Heart right ventricle (tissue), 16 donors: ENCODE measurements around the gene ANKS1B. TPM values are rescaled to one million over a fixed set of nuclear protein-coding genes. Genes with fewer than 3 reads are reported as not detected.

Experiments
- ATAC-seq, 8 donors: fragments of 200-7000 bp; cut with Tn5 transposase; one replicate each; pipeline ENCODE4 v1.9.1; 2020; ENCODE audit warnings: mild to moderate bottlenecking in 8 of 8, moderate library complexity in 8 of 8, moderate number of reproducible peaks in 1 of 8
- DNase-seq, 2 donors: peaks; one replicate each; pipeline ENCODE4 v3.0.0-alpha.2; 2020
- H3K27ac ChIP-seq, 10 donors: fragments of 200-600 bp; sonication (generic) in 2 of 10; one replicate each; pipeline versions ENCODE4 v1.5.0 to v1.8.0; 2020 to 2022; ENCODE audit warnings: mild to moderate bottlenecking in 3 of 10
- H3K27me3 ChIP-seq, 7 donors: fragments of 200-600 bp; one replicate each; pipeline ENCODE4 v1.8.0; 2021 to 2022; ENCODE audit warnings: mild to moderate bottlenecking in 2 of 7
- H3K36me3 ChIP-seq, 9 donors: fragments of 200-600 bp; sonication (generic) in 1 of 9; one replicate each; pipeline versions ENCODE4 v1.5.0 to v1.8.0; 2020 to 2022; ENCODE audit warnings: mild to moderate bottlenecking in 2 of 9
- H3K4me1 ChIP-seq, 9 donors: fragments of 200-600 bp; sonication (generic) in 1 of 9; one replicate each; pipeline versions ENCODE4 v1.5.0 to v1.8.0; 2020 to 2022; ENCODE audit warnings: mild to moderate bottlenecking in 4 of 9
- H3K4me3 ChIP-seq, 10 donors: fragments of 200-600 bp; sonication (generic) in 2 of 10; one replicate each; pipeline versions ENCODE4 v1.5.0 to v1.8.0; 2020 to 2022; ENCODE audit warnings: mild to moderate bottlenecking in 7 of 10, moderate library complexity in 2 of 10
- H3K9me3 ChIP-seq, 11 donors: fragments of 200-600 bp in 10 of 11; sonication (generic) in 2 of 11; one replicate each; pipeline versions ENCODE4 v1.5.0 to v1.8.0; 2013 to 2022; ENCODE audit warnings: mild to moderate bottlenecking in 2 of 11, control low read depth in 1 of 11, moderate library complexity in 1 of 11
- CTCF ChIP-seq, 9 donors: fragments of 200-600 bp; sonication (generic) in 2 of 9; IDR thresholded peaks; one replicate each; pipeline versions ENCODE4 v1.5.0 to v1.8.0; 2021 to 2022; ENCODE audit warnings: antibody characterized with exemption in 9 of 9, mild to moderate bottlenecking in 5 of 9, moderate library complexity in 1 of 9
- WGBS, 2 donors: extraction: QIAGEN DNeasy Blood & Tissue Kit; methylation state at CpG; one replicate each; pipeline ENCODE4 v1.1.7; 2013; ENCODE audit warnings: inconsistent platforms in 1 of 2; 5-methylcytosine and 5-hydroxymethylcytosine counted together
- intact Hi-C, 10 donors: fragments of 100-400 bp; cut with DNase I; formaldehyde crosslinking; loops; one replicate each; pipeline versions ENCODE4 v1.11.1 to v1.14.2; 2022
- polyA plus RNA-seq, 2 donors: library from polyadenylated mRNA; stranded (reverse); fragments of 200-250 nt; gene quantifications; one replicate each; pipeline ENCODE4 v1.2.3, GENCODE V29; 2013
- total RNA-seq, 10 donors: library from RNA; stranded (reverse); fragmentation: NEBNext Ultra II Directional in 3 of 10; extraction: Animal tissue kit (Norgen Biotek cat#: 25700) in 3 of 10; gene quantifications; one replicate each; pipeline versions ENCODE4 v1.2.1 to v1.2.4, GENCODE V29; 2021 to 2023
- donor health status: Arrhythmogenic right ventricular cardiomyopathy.
- donor health status: ischemic (EF 13 %, LVEDD 7.1; RV severe dilation, severe dysfunction).
- donor health status: healthy with polysubstance abuse.
- donor health status: DM: no; HTN: yes; CAD: no.
- donor health status: DM: no; HTN: no; CAD: no.
- donor health status: ischemic (EF 25% LVEDD 6.9; RV normal size, moderate dysfunction).
- donor health status: ischemic (EF 25% LVEDD 5.7; RV mildly dilated, moderate dysfunction).
- donor health status: healthy.
- donor health status: DM: yes; HTN: yes; CAD: no.
- donor health status: Ischemic cardiomyopathy.
- donor health status: ischemic (EF 35%, LVEDD 5.7; RV mildly dilated, moderate dysfunction).
- donor health status: nonischemic (EF 11% LVEDD 7.7; RV severe dilation, severe dysfunction).
- donor health status: DM: yes; HTN: yes; CAD: no.
- donor health status: PGD.
- donor health status: ischemic (EF 29% LVEDD 5.4; RV normal size, mild dysfunction).
- donor health status: nonischemic (EF 23%, LVEDD 6.1; RV moderate dilation, normal function).

ANKS1B gene
- total and polyA plus RNA-seq, 12 donors: 0.58 to 4.8 (median 1.8) TPM

GRCh38 chr12:99658671-99659349 lies 325.9 kb downstream of the ANKS1B start:
- DNase-seq: no peak
- no peak overlapping the region for H3K27ac ChIP-seq
- 77 to 81% methylated on average over 1 of the region's 1 CpG for WGBS, 2 donors
- no peak overlapping the region for H3K4me3 ChIP-seq
- peaks cover 0 to 10% (median 0%) of the 10 kb centered on the region in 11 donors for H3K9me3 ChIP-seq
- intact Hi-C loops: loop anchor here in 2 of 10 donors (10.0 kb wide), 1 partner anchor 614 kb away; no protein-coding TSS in a partner anchor
- ATAC-seq: no peak
- no peaks in the 10 kb centered on the region for H3K4me1 ChIP-seq
- peak in 6 of 9 donors; percentile 14 to 47 (median 30) for TF ChIP-seq CTCF (IDR thresholded peaks at IDR 0.05)
- H3K27me3 ChIP-seq: no peaks in the 10 kb centered on the region
- no peaks in the 10 kb centered on the region for H3K36me3 ChIP-seq

- H3K36me3 ChIP-seq: no peaks in the 10 kb centered on the region
- H3K27ac ChIP-seq: no peak overlapping the region
- H3K4me1 ChIP-seq: no peaks in the 10 kb centered on the region
- no peak for ATAC-seq
- H3K27me3 ChIP-seq: no peaks in the 10 kb centered on the region
- DNase-seq: no peak
- no peaks in the 10 kb centered on the region for H3K9me3 ChIP-seq
- 17 to 34% methylated on average over 1 of the region's 1 CpG for WGBS, 2 donors
- TF ChIP-seq CTCF (IDR thresholded peaks at IDR 0.05): no peak
- intact Hi-C loops: no loop called here
- H3K4me3 ChIP-seq: no peak overlapping the region
These were observed 335.2 kb downstream of the ANKS1B start for GRCh38 chr12:99649551-99649950.

DNA sequence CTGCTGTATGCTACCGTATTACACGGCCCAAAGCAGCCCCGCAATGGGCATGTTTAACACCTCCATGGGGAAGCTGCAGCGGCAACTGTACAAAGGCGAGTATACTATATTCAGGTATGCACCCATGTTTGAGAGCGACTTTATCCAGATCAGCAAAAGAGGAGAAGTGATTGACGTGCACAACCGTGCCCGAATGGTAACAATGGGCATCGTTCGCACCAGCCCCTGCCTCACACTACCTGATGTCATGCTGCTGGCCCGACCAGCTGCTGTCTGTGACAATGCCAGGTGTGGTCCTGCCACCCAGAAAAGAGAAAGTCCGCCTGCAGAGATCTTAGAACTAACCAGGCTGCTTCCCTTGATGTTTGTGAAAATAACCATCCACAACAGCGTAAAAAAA lies 336.6 kb downstream of the ANKS1B start:
- no peaks in the 10 kb centered on the region for H3K27me3 ChIP-seq
- ATAC-seq: no peak
- no peak for DNase-seq
- H3K27ac ChIP-seq: no peak overlapping the region
- no peak overlapping the region for H3K4me3 ChIP-seq
- H3K4me1 ChIP-seq: no peaks in the 10 kb centered on the region
- no peak for TF ChIP-seq CTCF (IDR thresholded peaks at IDR 0.05)
- peaks cover 0 to 5% (median 0%) of the 10 kb centered on the region in 11 donors for H3K9me3 ChIP-seq
- no peaks in the 10 kb centered on the region for H3K36me3 ChIP-seq
- intact Hi-C loops: no loop called here
- WGBS, 2 donors: 90 to 91% methylated on average over 14 of the region's 14 CpGs

GRCh38 chr12:99647453-99647852 lies 337.3 kb downstream of the ANKS1B start, which contains the start of gene GARIN6:
GARIN6 (plus strand) TSS chr12:99647753; CDS start chr12:99648175, 422 bp downstream.
- H3K4me3 ChIP-seq: no peak within 1 kb of the TSS
- intact Hi-C loops: no loop called here
- H3K4me1 ChIP-seq: no peaks in the 10 kb centered on the region
- no peak within 1 kb of the TSS for H3K27ac ChIP-seq
- peaks cover 0 to 6% (median 0%) of the 10 kb centered on the region in 11 donors for H3K9me3 ChIP-seq
- no peak for DNase-seq
- no peaks in the 10 kb centered on the region for H3K27me3 ChIP-seq
- TF ChIP-seq CTCF (IDR thresholded peaks at IDR 0.05): no peak
- ATAC-seq: no peak
- H3K36me3 ChIP-seq: no peaks in the 10 kb centered on the region
- WGBS, 2 donors: 76 to 77% methylated on average over 4 of the region's 4 CpGs
